ENCODE results near the gene TMEM263. TPM values are rescaled to one million over a fixed set of nuclear protein-coding genes. Genes with fewer than 3 reads are reported as not detected.

The TMEM263 gene
- total and polyA plus RNA-seq, 2 experiments from 2014 or later, result 7.1 to 10.4 TPM

GRCh38 chr12:106994579-106995220, 39.0 kb downstream of the TMEM263 start:
- Histone ChIP-seq H4K20me1 (replicated peaks; ENCODE audit: insufficient read depth) (no peaks in the 10 kb centered on the region), H3K79me2 (replicated peaks; ENCODE audit: insufficient read depth) (no peaks in the 10 kb centered on the region), H3F3A (replicated peaks; ENCODE audit: low read depth) (no peaks in the 10 kb centered on the region), H3K4me1 (ENCODE audit: insufficient read depth) (no peaks in the 10 kb centered on the region), H2AFZ (no peak overlapping the region), H3K36me3 (ENCODE audit: insufficient read depth) (no peaks in the 10 kb centered on the region; the same call in 1 of the 2 replicates), H3K27ac (ENCODE audit: low read depth) (0 out of 2 replicates have a peak overlapping the region, but pooled peaks have one; percentile 1), H3K9me2 (ENCODE audit: insufficient read depth) (no peaks in the 10 kb centered on the region), H3K4me2 (no peak overlapping the region), H3K27me3 (ENCODE audit: insufficient read depth) (no peaks in the 10 kb centered on the region), H3K4me3 (no peak overlapping the region)
- ATAC-seq (no peak), DNase-seq (ENCODE audit: low spot score) (no peak)
- TF ChIP-seq NANOG (IDR thresholded peaks at IDR 0.05; ENCODE audit: borderline replicate concordance) (no peak), CREB1 (CRISPR knock-in tag; IDR thresholded peaks at IDR 0.05; ENCODE audit: low read depth) (no peak), ZNF331 (CRISPR knock-in tag; IDR thresholded peaks at IDR 0.05; ENCODE audit: low read depth) (no peak), ZNF114 (CRISPR knock-in tag; IDR thresholded peaks at IDR 0.05) (no peak), CTCF (conservative IDR thresholded peaks at IDR 0.05; ENCODE audit: low read depth in 2 of 2) (no peak), STAT1 (IDR thresholded peaks at IDR 0.05; ENCODE audit: unreplicated experiment) (no peak), POLR2AphosphoS5 (IDR thresholded peaks at IDR 0.05; ENCODE audit: low read depth) (no peak), JUNB (IDR thresholded peaks at IDR 0.05; ENCODE audit: unreplicated experiment) (no peak), ETS1 (IDR thresholded peaks at IDR 0.05) (no peak), EZH2 (IDR thresholded peaks at IDR 0.05; ENCODE audit: low read depth, unreplicated experiment) (no peak), EZH2phosphoT487 (IDR thresholded peaks at IDR 0.05; ENCODE audit: unreplicated experiment) (no peak)
- TF ChIP-seq, protein P1, sequence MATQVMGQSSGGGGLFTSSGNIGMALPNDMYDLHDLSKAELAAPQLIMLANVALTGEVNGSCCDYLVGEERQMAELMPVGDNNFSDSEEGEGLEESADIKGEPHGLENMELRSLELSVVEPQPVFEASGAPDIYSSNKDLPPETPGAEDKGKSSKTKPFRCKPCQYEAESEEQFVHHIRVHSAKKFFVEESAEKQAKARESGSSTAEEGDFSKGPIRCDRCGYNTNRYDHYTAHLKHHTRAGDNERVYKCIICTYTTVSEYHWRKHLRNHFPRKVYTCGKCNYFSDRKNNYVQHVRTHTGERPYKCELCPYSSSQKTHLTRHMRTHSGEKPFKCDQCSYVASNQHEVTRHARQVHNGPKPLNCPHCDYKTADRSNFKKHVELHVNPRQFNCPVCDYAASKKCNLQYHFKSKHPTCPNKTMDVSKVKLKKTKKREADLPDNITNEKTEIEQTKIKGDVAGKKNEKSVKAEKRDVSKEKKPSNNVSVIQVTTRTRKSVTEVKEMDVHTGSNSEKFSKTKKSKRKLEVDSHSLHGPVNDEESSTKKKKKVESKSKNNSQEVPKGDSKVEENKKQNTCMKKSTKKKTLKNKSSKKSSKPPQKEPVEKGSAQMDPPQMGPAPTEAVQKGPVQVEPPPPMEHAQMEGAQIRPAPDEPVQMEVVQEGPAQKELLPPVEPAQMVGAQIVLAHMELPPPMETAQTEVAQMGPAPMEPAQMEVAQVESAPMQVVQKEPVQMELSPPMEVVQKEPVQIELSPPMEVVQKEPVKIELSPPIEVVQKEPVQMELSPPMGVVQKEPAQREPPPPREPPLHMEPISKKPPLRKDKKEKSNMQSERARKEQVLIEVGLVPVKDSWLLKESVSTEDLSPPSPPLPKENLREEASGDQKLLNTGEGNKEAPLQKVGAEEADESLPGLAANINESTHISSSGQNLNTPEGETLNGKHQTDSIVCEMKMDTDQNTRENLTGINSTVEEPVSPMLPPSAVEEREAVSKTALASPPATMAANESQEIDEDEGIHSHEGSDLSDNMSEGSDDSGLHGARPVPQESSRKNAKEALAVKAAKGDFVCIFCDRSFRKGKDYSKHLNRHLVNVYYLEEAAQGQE (IDR thresholded peaks at IDR 0.05; ENCODE audit: unreplicated experiment), result no peak
- TF ChIP-seq, protein P2, sequence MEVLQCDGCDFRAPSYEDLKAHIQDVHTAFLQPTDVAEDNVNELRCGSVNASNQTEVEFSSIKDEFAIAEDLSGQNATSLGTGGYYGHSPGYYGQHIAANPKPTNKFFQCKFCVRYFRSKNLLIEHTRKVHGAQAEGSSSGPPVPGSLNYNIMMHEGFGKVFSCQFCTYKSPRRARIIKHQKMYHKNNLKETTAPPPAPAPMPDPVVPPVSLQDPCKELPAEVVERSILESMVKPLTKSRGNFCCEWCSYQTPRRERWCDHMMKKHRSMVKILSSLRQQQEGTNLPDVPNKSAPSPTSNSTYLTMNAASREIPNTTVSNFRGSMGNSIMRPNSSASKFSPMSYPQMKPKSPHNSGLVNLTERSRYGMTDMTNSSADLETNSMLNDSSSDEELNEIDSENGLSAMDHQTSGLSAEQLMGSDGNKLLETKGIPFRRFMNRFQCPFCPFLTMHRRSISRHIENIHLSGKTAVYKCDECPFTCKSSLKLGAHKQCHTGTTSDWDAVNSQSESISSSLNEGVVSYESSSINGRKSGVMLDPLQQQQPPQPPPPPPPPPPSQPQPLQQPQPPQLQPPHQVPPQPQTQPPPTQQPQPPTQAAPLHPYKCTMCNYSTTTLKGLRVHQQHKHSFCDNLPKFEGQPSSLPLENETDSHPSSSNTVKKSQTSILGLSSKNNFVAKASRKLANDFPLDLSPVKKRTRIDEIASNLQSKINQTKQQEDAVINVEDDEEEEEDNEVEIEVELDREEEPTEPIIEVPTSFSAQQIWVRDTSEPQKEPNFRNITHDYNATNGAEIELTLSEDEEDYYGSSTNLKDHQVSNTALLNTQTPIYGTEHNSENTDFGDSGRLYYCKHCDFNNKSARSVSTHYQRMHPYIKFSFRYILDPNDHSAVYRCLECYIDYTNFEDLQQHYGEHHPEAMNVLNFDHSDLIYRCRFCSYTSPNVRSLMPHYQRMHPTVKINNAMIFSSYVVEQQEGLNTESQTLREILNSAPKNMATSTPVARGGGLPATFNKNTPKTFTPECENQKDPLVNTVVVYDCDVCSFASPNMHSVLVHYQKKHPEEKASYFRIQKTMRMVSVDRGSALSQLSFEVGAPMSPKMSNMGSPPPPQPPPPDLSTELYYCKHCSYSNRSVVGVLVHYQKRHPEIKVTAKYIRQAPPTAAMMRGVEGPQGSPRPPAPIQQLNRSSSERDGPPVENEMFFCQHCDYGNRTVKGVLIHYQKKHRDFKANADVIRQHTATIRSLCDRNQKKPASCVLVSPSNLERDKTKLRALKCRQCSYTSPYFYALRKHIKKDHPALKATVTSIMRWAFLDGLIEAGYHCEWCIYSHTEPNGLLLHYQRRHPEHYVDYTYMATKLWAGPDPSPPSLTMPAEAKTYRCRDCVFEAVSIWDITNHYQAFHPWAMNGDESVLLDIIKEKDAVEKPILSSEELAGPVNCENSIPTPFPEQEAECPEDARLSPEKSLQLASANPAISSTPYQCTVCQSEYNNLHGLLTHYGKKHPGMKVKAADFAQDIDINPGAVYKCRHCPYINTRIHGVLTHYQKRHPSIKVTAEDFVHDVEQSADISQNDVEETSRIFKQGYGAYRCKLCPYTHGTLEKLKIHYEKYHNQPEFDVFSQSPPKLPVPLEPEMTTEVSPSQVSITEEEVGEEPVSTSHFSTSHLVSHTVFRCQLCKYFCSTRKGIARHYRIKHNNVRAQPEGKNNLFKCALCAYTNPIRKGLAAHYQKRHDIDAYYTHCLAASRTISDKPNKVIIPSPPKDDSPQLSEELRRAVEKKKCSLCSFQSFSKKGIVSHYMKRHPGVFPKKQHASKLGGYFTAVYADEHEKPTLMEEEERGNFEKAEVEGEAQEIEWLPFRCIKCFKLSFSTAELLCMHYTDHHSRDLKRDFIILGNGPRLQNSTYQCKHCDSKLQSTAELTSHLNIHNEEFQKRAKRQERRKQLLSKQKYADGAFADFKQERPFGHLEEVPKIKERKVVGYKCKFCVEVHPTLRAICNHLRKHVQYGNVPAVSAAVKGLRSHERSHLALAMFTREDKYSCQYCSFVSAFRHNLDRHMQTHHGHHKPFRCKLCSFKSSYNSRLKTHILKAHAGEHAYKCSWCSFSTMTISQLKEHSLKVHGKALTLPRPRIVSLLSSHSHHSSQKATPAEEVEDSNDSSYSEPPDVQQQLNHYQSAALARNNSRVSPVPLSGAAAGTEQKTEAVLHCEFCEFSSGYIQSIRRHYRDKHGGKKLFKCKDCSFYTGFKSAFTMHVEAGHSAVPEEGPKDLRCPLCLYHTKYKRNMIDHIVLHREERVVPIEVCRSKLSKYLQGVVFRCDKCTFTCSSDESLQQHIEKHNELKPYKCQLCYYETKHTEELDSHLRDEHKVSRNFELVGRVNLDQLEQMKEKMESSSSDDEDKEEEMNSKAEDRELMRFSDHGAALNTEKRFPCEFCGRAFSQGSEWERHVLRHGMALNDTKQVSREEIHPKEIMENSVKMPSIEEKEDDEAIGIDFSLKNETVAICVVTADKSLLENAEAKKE (CRISPR knock-in tag; IDR thresholded peaks at IDR 0.05), result no peak
- Mint-ChIP-seq H3K27me3 (ENCODE audit: insufficient read depth, low read depth, poor library complexity) (no peaks in the 10 kb centered on the region), H3K4me1 (no peaks in the 10 kb centered on the region), H3K36me3 (ENCODE audit: low read depth) (peaks cover 15% of the 10 kb centered on the region), H3K4me3 (no peak overlapping the region), H3K27ac (no peak overlapping the region), H3K9me3 (no peaks in the 10 kb centered on the region)

All from GM23338 (cell line).